T47D (cell line): Measurements from ENCODE around the gene DSCAML1.
A peak's percentile ranks its signal among the peaks of the same experiment; 100 is the strongest.

Experiments used
- DNase-seq, 2 experiments: peaks; one replicate each; pipeline versions ENCODE4 v3.0.0 to v3.0.0-alpha.2; 2011 to 2012; ENCODE audit warnings: low read depth in 1 of 2, low spot score in 1 of 2
- JUND ChIP-seq: IDR thresholded peaks from 2 replicates; pipeline ENCODE4 v1.6.1; 2012; ENCODE audit warnings: low read depth
- in situ Hi-C: cut with HindIII; loops from 2 replicates; pipeline ENCODE4 v1.10.0; 2016; ENCODE audit warnings: low sequenced_read_pairs, low pct_unique_long_range_greater_than_20kb

DSCAML1 gene

DNA sequence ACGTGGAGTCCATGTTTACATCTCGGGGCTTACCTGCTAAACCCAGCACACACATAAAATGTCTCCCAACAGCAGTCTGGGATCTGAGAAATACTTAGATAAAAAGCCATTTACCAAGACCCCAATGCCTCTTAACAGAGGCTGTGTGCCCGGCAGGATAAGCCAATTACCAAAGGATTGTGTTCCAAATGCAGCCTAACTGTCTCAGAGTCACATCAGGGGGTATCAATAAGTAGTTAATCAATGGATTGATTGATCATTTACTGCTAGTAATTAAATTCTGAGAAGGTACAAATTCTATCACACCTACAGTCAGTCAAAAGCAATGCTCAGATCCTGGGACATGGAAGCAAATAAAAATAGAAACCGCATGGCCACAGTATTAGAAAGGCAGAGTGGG is 125.6 kb downstream of the DSCAML1 start:
- TF ChIP-seq JUND = no peak
- DNase-seq = no peak
- in situ Hi-C loops = no loop called here

DNA sequence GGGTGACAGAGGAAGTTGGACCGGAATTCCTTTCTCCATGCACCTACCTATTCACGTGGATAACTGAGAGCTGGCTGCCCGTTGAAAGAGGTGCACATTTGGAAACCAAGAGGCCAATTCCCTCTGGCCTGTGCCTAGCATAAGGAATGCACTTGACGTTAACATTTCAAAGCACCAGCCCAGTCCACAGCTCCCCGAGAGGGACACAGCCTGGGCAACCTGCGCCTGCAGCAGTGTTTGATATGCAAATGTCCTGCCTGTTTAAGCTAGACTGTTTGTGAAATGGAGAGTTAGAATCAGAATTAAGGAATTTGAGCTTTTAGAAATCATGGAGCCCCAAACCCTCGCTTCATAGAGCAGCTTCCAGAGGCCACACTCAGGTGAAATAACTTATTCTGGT is 126.1 kb downstream of the DSCAML1 start:
- in situ Hi-C loops = no loop called here
- no peak for TF ChIP-seq JUND
- DNase-seq = no peak

DNA sequence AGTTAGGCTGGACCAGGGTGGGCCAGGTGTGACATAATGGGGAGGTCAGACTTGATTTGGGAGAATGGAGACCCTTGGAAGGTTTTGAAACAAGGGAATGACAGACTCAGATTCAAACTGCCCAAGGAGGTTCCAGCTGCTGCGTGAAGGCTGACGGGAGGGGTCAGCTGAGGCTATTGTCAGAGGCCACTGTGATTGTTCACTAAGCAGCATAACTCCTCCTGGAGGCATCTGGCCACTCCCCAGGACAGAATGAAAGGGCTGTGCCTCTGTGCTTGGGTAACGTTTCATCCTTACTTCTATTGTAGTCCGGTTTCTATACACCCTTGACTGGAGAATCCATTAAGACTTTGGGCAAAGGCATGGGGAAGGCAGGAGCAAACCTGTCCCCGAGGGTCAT is 126.6 kb downstream of the DSCAML1 start:
- in situ Hi-C loops = no loop called here

DNA sequence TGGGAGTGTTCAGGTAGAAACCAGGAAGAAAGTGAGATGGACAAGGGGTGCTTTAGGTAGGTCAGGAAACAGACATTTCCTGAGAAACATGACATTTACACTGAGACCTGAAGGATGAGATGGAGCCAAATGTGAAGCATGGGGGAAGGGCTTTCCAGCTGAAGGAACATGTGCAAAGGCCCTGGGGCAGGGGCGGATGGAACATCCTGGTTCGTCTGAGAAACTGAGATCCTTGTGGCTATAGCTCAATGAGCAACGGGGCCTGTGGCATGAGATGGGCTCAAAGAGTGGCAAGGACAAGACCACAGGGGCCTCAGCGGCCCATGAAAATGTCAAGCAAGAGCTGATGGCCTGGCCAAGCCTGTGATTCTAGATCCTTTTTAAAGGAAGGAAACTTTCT is 127.4 kb downstream of the DSCAML1 start:
- no peak for DNase-seq

More for the DNA sequence above, 126.6 kb downstream of the DSCAML1 start:
- no peak for DNase-seq
- TF ChIP-seq JUND = no peak

DNA sequence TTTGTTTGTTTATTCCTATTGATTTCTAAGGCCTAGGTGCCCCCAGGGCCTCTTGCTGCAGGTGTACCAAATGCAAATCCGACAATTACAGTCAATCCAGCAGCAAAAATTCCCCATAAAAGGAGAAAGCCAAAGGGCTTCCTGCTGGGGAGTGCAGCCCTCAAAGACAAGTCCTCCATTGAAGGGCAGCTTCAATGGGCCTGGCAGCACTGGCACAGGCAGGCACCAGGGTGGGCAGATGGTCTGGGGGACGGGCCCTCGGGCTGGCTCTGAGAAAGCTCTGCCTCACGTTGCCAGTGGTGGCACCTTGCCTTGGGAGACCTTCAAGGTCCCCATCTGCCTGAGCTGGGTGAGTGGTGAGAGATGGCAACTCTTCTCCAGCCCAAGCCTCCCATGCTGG is 128.0 kb downstream of the DSCAML1 start:
- no peak for DNase-seq
- in situ Hi-C loops = no loop called here
- no peak for TF ChIP-seq JUND

More for the DNA sequence above, 127.4 kb downstream of the DSCAML1 start:
- in situ Hi-C loops = no loop called here
- TF ChIP-seq JUND = no peak

DNA sequence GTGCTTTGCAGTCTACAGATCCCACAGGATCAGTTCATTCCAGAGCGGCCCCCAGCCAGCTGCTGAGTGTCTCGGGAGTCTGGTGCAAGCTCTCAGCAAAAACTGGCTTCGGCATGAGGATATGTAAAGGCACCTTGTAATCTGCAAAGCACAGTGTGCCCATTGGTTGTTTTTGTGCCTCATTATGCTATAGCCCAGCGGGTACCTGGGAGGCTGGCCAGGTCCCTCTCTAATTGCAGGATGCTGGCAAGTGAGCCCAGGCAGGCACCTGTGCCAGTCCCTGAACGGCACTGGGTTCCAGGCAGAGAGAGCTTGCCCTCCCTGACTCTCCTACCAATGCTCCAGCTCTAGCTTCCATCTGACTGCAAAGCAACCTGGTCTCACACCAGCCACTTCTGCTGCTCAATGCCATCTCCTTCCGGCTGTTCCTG is 128.7 kb downstream of the DSCAML1 start:
- DNase-seq = peak; percentile 23 to 39

DNA sequence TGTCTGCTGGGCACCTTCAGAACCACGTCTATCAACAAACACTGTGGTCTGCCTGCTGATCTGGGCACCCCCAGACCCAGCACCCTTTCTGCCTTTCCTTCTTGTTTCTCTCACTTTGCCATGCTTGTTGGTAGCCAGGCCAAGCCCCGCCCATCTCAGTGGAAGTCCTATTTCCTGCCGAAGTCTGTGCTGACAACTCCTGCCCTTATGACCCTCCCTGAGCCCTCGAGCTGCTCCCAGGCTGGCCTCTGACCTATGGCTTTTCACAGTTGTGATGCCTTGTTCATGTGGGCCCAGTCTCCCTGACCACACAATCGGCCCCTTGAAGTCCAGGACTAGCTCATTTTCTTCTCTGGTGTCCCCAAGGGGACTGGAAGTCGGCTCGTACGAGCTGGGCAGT is 132.1 kb downstream of the DSCAML1 start:
- no peak for DNase-seq
- TF ChIP-seq JUND = no peak
- in situ Hi-C loops = no loop called here

More for the DNA sequence above, 128.7 kb downstream of the DSCAML1 start:
- in situ Hi-C loops = no loop called here
- no peak for TF ChIP-seq JUND

DNA sequence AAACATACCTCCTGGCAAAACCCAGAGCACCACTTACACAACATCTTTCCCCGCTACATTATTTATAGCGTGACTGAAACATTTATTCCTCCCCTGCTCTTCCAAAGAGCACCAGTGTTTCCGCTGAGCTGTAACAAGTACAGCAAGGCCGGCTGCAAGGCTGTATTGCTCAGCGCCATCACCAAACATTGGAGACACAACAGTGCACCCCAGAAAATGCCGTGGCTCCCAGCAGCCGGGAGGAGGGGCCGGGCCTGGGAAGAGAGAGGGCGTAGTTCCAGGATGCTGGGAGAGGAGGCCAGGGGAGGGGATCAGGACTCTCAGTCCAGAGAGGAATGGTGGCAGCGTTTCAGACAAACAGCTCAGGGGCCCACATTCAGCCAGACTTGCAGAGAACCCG is 133.2 kb downstream of the DSCAML1 start:
- TF ChIP-seq JUND = no peak
- in situ Hi-C loops = no loop called here
- DNase-seq = no peak

DNA sequence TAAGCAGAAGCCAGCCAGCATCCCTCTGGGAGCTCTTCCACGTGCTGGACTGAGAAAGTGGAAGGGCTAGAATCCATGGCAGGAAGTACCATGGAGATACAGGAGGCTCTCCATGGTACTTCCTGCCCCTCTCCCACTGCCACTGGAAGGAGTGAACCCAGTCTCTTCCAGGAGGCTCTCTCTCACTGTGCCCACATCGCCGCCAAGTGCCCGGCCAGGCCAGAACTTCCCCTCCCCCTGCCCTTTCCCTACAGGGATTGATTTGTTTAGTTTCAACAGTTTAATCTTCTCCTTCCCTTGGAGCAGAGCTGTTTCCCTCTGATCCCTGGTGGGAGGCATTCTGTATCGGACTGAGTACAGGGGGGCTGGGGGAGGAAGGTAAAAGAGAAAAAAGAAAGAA is 133.6 kb downstream of the DSCAML1 start:
- no peak for DNase-seq
- in situ Hi-C loops = no loop called here
- no peak for TF ChIP-seq JUND

DNA sequence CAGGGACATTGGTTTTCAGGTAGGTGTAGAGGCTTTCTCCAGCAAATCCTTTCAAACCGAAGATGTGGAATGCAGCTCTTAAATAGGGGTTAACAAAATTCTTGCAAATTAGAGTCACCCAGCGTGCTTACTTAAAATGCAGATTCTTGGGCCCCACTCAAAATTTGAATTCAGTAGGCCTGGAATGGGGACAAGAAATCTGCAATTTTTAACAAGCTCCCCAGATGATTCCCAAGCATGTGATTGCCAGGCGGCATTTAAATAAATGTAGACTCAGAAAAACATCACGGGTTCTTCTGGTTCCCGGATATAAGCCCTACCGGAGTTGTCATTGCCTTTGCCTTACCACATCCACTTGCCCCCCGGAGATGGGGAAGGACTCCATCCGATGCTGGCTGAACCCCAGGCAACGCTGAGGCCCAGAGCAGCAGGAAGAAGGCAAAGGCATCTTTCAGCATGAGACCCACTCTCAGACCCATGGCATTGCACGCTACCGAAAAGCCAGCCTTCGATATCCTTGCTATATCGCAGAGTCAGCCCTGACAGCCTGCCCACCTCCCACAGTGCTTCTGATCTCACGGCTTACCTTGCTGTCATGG is 134.2 kb downstream of the DSCAML1 start:
- in situ Hi-C loops = no loop called here
- DNase-seq = no peak
- no peak for TF ChIP-seq JUND

DNA sequence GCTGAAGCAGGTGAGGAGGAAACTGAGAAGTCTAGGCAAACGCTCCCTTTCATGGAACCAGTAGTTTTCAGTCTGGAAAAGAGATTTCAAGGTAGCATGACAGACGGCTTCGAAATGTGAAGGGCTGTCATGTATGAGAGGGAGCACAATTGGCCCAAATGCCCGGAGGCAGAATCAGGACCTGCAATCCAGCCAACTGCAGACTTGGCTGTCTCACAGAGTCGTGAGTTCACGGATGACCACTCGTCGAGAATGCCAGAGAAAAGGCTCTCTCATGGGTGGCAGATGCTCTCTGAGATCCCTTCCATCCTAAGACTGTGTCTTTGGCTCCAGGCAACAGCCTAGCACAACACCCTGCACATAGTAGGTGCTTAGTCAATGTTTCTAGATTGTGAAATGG is 134.8 kb downstream of the DSCAML1 start:
- in situ Hi-C loops = no loop called here
- TF ChIP-seq JUND = no peak
- DNase-seq = no peak

DNA sequence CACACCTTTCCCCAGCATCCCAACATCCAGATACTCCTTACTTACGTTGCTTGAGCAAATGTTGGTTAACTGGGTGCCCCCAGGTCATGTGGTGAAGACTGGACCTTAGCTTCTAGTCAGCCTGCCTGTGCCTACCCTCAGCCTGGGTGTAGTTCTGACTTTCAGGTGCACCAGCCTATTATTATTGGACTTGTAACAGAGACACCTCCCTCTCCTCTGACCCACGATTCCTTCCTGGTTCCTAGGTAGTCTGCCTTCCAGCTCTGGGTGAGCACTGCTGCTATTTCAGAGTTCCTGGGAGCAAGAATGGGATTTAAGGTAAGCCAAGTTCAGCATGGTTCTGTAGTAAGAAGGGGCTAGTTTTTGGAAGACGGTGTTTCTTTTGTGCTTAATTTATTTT is 138.2 kb downstream of the DSCAML1 start:
- in situ Hi-C loops = no loop called here
- TF ChIP-seq JUND = no peak
- no peak for DNase-seq

DNA sequence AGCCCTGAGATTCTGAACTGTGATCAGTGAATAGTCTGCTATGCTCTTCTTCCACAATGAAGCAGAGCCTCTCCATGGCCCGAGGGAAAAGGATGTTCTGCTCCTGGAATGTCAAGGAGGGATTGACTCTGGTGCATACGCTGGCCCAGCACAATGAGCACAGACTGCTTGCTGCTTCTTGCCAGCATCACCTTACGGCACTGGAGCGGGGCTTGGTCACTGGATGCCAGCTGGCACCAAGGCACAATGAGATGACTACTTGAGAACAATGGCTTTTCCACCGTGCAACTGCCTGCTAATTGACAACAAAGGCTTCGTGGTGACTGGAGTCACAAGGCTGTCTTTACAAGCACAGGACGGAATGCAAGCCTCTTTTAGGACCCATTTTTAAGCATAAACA is 139.2 kb downstream of the DSCAML1 start:
- in situ Hi-C loops = no loop called here
- DNase-seq = peak in 1 of 2 experiments; percentile 27
- TF ChIP-seq JUND = no peak
